Kidney epithelial cell (primary cell): ENCODE results near the gene UBL5. TPM values are rescaled to one million over a fixed set of nuclear protein-coding genes. Genes with fewer than 3 reads are reported as not detected.
"Not testable (repeated sequence)": the region's sequence is repeated elsewhere in the genome, so short reads cannot be mapped to it uniquely, and the experiment has no call there.

Experiments
- DNase-seq: peaks from one replicate; pipeline ENCODE4 v3.0.0-alpha.2; 2010; ENCODE audit warnings: low read depth
- H3K27me3 ChIP-seq: 2 replicates; pipeline ENCODE4 v1.6.0; 2011; ENCODE audit warnings: low read length; ENCODE audit not compliant: control insufficient read depth, insufficient read depth
- H3K36me3 ChIP-seq: 2 replicates; pipeline ENCODE4 v1.5.1; 2011; ENCODE audit warnings: low read length; ENCODE audit not compliant: control insufficient read depth, insufficient read depth
- H3K4me3 ChIP-seq: 2 replicates; pipeline ENCODE4 v1.5.1; 2011; ENCODE audit warnings: low read depth, mild to moderate bottlenecking, control low read depth, low read length
- total RNA-seq: library from RNA; depleted of rRNA; stranded (reverse); fragments of >200 nt; gene quantifications from 2 replicates; pipeline ENCODE4 v1.2.3, GENCODE V29; 2015
- TF ChIP-seq, protein P1 (sequence below): IDR thresholded peaks from 2 replicates; pipeline ENCODE4 v1.5.1; 2011; ENCODE audit warnings: mild to moderate bottlenecking, moderate library complexity, low read length, control low read depth, inconsistent platforms; ENCODE audit not compliant: insufficient read depth, poor library complexity, severe bottlenecking

The UBL5 gene
- total RNA-seq, 1 donor from 2014 or later: 603 TPM

DNA sequence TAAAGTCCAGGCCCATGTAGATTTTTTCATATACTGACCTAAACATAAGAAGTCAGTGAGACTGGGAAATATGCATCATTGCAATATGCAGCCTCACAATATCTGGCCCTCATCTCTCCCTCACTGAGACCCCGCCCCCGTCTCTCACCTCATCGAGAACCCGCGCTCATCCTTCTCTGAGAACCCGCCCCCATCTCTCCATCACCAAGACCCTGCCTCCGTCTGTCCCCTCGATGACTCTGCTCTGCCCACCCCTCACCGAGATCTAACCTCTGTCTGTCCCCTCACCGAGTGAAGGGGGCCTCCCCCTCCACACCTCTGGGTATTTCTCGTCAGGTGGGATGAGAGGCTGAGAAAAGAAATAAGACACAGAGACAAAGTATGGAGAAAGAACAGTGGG is 38.7 kb upstream of the UBL5 start:
- no peak overlapping the region for H3K4me3 ChIP-seq
- TF ChIP-seq, protein P1, sequence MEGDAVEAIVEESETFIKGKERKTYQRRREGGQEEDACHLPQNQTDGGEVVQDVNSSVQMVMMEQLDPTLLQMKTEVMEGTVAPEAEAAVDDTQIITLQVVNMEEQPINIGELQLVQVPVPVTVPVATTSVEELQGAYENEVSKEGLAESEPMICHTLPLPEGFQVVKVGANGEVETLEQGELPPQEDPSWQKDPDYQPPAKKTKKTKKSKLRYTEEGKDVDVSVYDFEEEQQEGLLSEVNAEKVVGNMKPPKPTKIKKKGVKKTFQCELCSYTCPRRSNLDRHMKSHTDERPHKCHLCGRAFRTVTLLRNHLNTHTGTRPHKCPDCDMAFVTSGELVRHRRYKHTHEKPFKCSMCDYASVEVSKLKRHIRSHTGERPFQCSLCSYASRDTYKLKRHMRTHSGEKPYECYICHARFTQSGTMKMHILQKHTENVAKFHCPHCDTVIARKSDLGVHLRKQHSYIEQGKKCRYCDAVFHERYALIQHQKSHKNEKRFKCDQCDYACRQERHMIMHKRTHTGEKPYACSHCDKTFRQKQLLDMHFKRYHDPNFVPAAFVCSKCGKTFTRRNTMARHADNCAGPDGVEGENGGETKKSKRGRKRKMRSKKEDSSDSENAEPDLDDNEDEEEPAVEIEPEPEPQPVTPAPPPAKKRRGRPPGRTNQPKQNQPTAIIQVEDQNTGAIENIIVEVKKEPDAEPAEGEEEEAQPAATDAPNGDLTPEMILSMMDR: no peak
- DNase-seq: no peak
- no peaks in the 10 kb centered on the region for H3K36me3 ChIP-seq
- H3K27me3 ChIP-seq: no peaks in the 10 kb centered on the region

DNA sequence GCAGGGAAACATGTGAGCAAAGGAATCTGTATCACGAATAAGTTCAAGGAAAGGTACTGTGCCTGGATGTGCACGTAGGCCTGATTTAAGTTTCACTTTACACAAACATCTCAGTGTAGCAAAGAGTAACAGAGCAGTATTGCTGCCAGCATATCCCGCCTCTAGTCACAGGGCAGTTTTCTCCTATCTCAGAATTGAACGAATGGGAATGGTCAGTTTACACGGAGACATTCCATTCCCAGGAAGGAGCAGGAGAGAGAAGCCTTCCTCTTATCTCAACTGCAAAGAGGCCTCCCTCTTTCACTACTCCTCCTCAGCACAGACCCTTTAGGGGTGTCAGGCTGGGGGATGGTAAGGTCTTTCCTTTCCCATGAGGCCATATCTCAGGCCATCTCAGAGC is 38.1 kb upstream of the UBL5 start:
- H3K4me3 ChIP-seq, DNase-seq: not testable (repeated sequence)

DNA sequence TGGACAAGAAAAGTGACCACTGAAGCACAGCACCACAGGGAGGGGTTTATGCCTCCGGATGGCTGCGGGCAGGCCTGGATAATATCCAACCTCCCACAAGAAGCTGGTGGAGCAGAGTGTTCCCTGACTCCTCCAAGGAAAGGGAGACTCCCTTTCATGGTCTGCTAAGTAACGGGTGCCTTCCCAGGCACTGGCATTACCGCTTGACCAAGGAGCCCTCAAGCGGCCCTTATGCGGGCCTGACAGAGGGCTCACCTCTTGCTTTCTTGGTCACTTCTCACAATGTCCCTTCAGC is 36.7 kb upstream of the UBL5 start:
- DNase-seq: peak; percentile 42
- H3K36me3 ChIP-seq, H3K27me3 ChIP-seq: not testable (repeated sequence)
- H3K4me3 ChIP-seq: peak overlapping the region; percentile 75

More for the DNA sequence above, 38.1 kb upstream of the UBL5 start:
- not testable (repeated sequence) for H3K27me3 ChIP-seq, H3K36me3 ChIP-seq

DNA sequence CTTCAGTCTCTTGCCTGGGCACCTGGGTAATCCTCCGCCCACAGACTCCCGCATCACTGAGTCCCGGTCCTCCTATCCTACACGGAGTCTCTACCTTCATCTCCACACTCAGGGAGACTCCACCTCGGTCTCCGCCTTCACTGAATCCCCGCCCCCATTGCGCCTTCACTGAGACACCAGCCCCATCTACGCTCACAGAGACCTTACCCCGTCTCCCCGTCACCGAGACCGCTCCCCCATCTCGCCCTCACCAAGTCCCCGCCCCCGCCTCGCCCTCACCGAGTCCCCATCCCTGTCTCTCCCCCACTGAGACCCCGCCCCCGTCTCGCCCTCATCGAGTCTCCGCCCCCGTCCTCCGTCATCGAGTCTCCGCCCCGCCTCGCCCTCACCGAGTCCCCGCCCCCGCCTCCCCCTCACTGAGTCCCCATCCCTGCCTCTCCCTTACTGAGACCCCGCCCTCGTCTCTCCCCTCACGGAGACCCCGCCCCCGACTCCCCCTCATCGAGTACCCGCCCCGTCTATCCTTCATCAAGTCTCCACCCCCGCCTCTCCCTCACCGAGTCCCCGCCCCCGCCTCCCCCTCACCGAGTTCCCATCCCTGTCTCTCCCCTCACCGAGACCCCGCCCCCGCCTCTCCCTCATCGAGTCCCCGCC is 36.0 kb upstream of the UBL5 start:
- Histone ChIP-seq H3K4me3 (peak overlapping the region; percentile 75), H3K27me3 (no peaks in the 10 kb centered on the region), H3K36me3 (no peaks in the 10 kb centered on the region)
- TF ChIP-seq, protein P1: no peak
- peak; percentile 74 for DNase-seq

DNA sequence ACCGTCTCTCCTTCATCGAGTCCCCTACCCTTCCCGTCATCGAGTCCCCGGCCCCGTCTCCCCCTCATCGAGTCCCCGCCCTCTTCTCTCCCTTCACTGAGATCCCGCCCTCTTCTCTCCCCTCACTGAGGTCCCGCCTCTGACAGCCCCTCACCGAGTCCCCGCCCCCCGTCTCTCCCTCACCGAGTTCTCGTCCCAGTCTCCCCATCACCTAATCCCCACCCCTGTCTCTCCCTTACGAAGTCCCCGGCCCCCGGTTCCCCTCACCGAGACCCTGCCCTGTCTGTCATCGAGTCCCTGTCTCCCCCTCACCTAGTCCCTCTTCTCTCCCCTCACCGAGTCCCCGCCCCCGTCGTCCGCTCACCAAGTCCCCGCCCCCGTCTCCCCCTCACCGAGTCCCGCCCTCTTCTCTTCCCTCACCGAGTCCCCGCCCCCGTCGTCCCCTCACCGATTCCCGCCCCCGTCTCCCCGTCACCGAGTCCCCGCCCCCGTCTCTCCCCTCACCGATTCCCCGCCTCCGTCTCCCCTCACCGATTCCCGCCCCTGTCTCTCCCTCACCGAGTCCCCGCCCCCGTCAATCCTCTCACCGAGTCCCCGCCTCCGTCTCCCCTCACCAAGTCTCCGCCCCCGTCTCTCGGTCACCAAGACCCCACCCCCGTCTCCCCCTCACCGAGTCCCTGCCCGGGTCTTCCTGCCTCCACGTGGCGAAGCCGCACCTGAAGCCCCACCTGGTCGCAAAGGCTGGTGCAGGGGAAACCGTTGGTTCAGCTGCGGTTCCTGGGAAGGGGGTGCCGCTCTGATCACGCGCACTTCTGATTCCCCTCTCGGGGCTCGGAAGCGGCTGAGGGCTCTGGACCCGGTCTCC is 35.3 kb upstream of the UBL5 start:
- peak; percentile 57 for DNase-seq
- H3K4me3 ChIP-seq: peak overlapping the region; percentile 75
- TF ChIP-seq, protein P1: no peak
- no peaks in the 10 kb centered on the region for H3K36me3 ChIP-seq
- no peaks in the 10 kb centered on the region for H3K27me3 ChIP-seq

DNA sequence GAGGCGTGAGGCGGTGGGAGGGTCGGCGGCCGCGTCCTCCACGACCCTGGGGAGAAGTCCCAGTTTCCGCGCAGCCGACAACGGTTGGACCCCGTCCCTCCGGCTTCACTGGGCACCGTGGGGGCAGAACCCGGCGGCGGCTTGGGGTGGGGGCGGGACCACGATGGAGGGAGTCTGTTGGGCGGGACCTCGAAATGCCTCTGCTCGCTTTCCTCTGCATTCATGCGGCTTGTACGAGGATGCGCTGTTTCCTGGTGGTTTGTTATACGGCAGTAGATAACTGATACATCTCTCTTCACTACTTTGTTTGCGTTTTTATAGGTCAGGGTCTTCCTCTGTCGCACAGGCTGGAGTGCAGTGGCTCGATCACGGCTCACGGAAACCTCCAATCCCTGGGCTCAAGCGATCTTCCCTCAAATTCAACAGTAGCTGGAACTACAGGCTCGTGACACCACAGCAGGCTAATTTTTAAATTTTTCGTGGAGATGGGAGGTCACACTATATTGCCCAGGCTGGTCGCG is 34.6 kb upstream of the UBL5 start:
- Histone ChIP-seq H3K4me3 (peak overlapping the region; percentile 75), H3K36me3 (no peaks in the 10 kb centered on the region), H3K27me3 (no peaks in the 10 kb centered on the region)
- no peak for DNase-seq
- TF ChIP-seq, protein P1: no peak
